Stimulated activated naive B cell treated with anti-CD40 and anti-IgM and Interleukin-4, amounts not matched to agents 10 μg/mL and 1 μg/mL and 100 μg/mL, for 72 hours (primary cell): Measurements from ENCODE around the gene TBX4.

Source experiments
- ATAC-seq, 2 donors: fragments of 150-1000 bp; cut with Tn5 transposase; replicated peaks; 2 replicates each; pipeline ENCODE4 v1.10.0; 2021; ENCODE audit warnings: moderate library complexity in 1 of 2
- DNase-seq: peaks from one replicate; pipeline ENCODE4 v3.0.0; 2021
- H3K27ac Mint-ChIP-seq: one replicate; pipeline ENCODE4 v1.8.0; 2022; ENCODE audit warnings: mild to moderate bottlenecking, mixed read lengths
- H3K27me3 Mint-ChIP-seq, 2 donors: one replicate each; pipeline ENCODE4 v1.8.0; 2022; ENCODE audit warnings: mixed read lengths in 2 of 2
- H3K36me3 Mint-ChIP-seq, 2 donors: one replicate each; pipeline ENCODE4 v1.8.0; 2022; ENCODE audit warnings: mixed read lengths in 2 of 2, mild to moderate bottlenecking in 1 of 2
- H3K4me1 Mint-ChIP-seq, 2 donors: one replicate each; pipeline ENCODE4 v1.8.0; 2022; ENCODE audit warnings: mixed read lengths in 2 of 2, mild to moderate bottlenecking in 1 of 2
- H3K4me3 Mint-ChIP-seq, 2 donors: one replicate each; pipeline ENCODE4 v1.8.0; 2022; ENCODE audit warnings: mild to moderate bottlenecking in 2 of 2, mixed read lengths in 2 of 2, moderate library complexity in 1 of 2
- H3K9me3 Mint-ChIP-seq, 2 donors: one replicate each; pipeline ENCODE4 v1.8.0; 2022; ENCODE audit warnings: mixed read lengths in 2 of 2, mild to moderate bottlenecking in 1 of 2

The TBX4 gene

DNA sequence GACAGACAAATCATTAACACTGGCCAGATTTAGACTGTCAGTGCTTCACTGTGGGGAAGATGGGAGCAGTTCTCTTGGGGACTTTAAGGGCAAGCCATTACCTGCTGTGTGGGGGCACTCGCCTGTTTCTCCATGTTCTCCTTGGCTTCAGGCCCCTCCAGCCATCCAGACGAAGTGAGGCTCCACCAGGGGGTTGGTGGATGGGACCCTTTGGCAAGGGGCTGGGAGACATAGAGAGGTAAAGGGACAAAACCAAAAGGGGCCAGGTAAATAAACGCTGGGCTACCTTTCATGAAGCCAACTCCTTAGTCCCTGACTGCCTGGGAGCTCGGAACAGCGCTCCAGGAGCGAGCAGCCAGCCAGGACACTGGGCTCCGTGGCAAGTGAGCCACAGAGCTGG is 14.0 kb downstream of the TBX4 start:
- no peak overlapping the region for H3K4me3 Mint-ChIP-seq
- H3K9me3 Mint-ChIP-seq: no peaks in the 10 kb centered on the region
- H3K27ac Mint-ChIP-seq: no peak overlapping the region
- H3K27me3 Mint-ChIP-seq: peaks cover 51 to 53% of the 10 kb centered on the region in 2 donors
- no peak for DNase-seq
- ATAC-seq: no peak
- no peaks in the 10 kb centered on the region for H3K36me3 Mint-ChIP-seq
- H3K4me1 Mint-ChIP-seq: peaks cover 12 to 37% of the 10 kb centered on the region in 2 donors

DNA sequence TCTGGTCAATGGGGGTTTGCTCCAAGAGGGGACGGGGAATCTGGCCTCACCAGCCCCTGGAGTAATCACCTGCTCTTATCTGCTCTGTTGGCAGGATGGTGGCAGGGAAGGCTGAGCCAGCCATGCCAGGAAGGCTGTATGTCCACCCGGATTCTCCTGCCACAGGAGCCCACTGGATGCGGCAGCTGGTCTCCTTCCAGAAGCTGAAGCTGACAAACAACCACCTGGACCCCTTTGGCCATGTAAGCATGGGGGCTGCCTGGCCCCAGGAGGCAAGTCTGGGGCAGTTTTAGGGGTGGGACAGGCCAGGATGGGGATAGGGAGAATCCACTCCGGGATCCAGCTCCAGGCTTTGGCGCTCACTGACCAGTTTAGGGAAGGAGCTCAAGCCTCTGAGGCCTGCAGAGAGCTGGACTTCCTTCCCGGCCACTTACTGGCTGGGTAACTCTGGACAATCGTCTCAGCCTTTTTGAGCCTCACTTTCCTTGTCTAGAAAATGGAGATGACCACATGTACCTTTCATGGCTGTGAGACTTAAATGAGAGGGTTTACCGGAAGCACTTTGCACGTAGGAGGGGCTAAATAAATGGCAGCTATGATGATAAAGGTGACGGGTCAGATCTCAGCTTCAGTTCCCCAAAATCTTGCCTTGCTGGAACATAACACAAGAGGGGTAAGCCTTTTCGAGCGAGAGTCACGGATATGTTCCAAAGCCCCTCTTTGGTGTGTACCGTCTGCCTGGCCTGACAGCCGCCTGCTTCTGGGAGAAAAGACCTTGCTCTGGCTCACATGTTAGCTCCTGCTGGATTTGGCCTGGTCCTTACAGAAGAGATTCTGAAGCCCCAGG is 15.4 kb downstream of the TBX4 start:
- H3K27ac Mint-ChIP-seq: no peak overlapping the region
- DNase-seq (no peak), ATAC-seq (peak; percentile 81)
- H3K27me3 Mint-ChIP-seq: peaks cover 37 to 39% of the 10 kb centered on the region in 2 donors
- no peaks in the 10 kb centered on the region for H3K9me3 Mint-ChIP-seq
- no peaks in the 10 kb centered on the region for H3K36me3 Mint-ChIP-seq
- peak overlapping the region in 1 of 2 donors; percentile 16 for H3K4me3 Mint-ChIP-seq
- H3K4me1 Mint-ChIP-seq: peaks cover 6 to 23% of the 10 kb centered on the region in 2 donors

DNA sequence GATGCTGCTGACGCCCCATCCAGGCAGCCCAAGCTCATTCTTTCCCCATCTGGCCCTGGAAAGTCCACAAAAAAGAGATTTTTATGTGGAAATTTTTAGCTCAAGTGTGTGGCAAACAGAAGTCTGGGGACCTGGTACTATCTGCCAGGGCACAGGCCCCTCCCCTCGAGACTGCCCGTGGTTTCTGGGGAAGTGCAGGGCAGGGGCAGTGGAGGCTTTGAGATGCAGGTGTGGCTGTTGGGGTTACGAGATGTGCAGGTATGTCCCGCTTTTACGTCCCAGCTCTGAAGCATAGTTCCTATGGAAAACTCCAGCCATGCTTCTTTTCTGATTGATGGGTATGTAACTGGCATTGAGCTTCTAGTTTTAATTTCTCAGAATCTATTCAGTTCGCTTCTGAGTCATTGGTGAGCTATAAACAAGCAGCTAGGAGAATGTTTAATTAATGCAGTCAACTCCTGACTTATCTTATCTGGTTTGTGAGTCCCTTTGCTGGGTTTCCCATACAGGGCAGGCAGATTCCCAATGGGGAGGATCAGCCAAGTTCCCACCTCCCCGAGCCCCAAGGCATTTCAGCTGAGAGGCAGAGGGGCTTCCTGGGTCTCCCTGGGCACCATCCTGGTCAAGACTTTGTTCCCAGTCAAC is 16.2 kb downstream of the TBX4 start:
- ATAC-seq: peak; percentile 56 to 68

DNA sequence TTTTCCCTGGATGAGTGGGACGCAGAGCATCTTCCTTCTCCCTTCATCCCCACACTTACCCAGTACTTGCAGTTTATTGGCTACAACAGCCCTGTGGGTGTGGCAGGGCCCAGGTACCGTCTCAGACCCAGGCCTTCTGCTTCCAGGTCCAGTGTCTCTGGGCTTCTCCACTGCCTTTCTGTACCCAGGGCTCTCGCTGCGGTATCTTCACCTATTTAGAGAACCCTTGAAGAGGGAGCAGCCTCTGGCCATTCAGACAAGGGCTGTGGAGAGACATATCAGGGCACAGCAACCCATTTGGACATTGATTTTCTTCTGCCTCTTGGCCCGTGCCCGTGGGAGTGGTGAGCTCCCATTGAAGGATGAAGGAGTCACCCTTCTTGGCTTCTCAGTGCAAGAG is 17.3 kb downstream of the TBX4 start:
- DNase-seq (no peak), ATAC-seq (no peak)
- Mint-ChIP-seq H3K4me1 (peaks cover 5 to 18% of the 10 kb centered on the region in 2 donors), H3K27ac (no peak overlapping the region), H3K36me3 (no peaks in the 10 kb centered on the region), H3K4me3 (no peak overlapping the region), H3K9me3 (no peaks in the 10 kb centered on the region), H3K27me3 (peaks cover 23 to 29% of the 10 kb centered on the region in 2 donors)

More for the DNA sequence above, 16.2 kb downstream of the TBX4 start:
- no peaks in the 10 kb centered on the region for H3K9me3 Mint-ChIP-seq
- H3K27ac Mint-ChIP-seq: no peak overlapping the region
- DNase-seq: no peak
- peaks cover 5 to 18% of the 10 kb centered on the region in 2 donors for H3K4me1 Mint-ChIP-seq
- H3K36me3 Mint-ChIP-seq: no peaks in the 10 kb centered on the region
- peak overlapping the region in 1 of 2 donors; percentile 16 for H3K4me3 Mint-ChIP-seq
- peaks cover 30 to 31% of the 10 kb centered on the region in 2 donors for H3K27me3 Mint-ChIP-seq

DNA sequence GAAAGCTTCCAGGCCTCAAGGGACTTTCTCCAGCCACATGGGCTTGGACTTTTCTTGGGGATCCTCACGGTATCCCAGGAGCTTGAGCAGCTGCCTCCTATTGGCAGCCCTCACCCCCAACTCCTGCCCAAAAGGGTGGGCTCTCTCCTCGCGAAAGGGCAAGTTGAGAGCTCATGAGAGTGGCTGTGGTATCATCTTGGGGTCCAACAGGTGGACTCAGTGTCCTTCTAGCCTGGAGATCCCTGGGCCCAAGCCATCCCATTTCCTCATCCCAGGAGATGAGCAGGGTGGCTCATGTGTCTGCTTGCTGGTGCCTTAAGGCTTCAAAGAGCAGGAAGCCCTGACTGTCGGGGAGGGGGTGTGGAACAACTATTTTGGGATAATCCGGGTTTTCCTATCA is 17.7 kb downstream of the TBX4 start:
- peaks cover 5 to 18% of the 10 kb centered on the region in 2 donors for H3K4me1 Mint-ChIP-seq
- H3K36me3 Mint-ChIP-seq: no peaks in the 10 kb centered on the region
- H3K4me3 Mint-ChIP-seq: no peak overlapping the region

DNA sequence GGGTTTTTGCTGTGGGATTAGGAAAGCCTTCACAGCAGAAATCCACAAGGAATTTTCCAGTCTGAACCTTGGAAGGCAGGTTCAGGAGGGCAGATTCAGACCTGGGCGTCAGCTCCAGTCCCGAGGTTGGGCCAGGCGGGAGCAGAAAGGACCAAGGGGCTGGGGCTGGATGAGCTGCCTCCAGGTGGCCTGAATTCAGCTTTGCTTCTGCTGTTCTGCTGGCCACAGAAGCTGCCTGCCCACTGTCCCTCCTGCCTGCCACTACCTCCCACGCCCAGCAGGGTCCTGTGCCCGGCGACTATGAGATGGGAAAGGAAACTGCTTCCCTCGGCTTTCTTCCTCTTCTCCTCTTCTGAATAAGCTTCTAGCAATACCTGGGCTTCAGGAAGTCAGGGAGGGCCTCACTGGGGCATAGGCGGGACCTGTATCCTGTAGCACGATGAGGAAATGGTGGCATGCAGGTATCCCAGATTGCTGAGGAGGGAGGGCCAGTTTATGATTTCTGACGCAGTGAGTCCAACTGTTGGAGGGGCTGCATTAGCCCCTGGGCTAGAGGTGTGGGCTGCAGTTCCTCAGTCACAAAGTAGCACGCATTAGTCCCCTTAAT is 18.4 kb downstream of the TBX4 start:
- Mint-ChIP-seq H3K27ac (no peak overlapping the region), H3K4me3 (no peak overlapping the region), H3K27me3 (peaks cover 20 to 26% of the 10 kb centered on the region in 2 donors), H3K9me3 (no peaks in the 10 kb centered on the region), H3K36me3 (no peaks in the 10 kb centered on the region), H3K4me1 (peaks cover 5 to 18% of the 10 kb centered on the region in 2 donors)
- DNase-seq (no peak), ATAC-seq (no peak)

More for the DNA sequence above, 17.7 kb downstream of the TBX4 start:
- Mint-ChIP-seq H3K27ac (no peak overlapping the region), H3K9me3 (no peaks in the 10 kb centered on the region), H3K27me3 (peaks cover 19 to 28% of the 10 kb centered on the region in 2 donors)
- no peak for ATAC-seq
- no peak for DNase-seq

DNA sequence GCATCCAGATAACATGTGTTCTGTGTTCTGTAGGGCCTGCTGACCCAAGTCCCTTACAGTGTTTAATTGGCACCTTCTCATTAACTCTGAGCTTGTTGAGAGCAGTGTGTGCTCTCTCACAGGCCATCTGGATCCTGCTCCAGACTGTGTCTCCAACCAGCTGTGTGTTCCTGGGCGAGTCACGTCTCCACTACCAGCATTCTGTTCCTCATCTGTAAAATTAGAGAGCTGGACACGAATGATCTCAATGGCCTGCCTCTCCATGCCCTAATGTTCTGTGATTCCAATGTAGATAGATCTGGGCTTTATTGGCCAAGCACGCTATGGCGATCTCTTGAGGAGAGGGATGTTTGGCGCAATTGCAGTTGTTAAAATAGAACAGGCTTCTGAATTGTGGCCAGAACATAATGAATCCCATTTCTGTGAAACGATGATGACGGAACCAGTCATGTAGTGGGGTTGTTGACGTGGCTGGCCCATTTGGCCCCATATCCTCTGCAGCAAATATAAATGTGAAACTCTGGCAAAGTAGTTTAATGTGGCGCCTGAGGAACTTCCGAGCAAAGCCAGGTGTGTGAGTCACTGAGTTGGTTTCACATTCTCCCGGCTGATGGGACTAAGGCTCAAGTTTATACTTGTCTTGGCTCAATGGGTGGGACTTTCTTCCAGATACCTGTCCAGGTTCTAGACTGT is 22.2 kb downstream of the TBX4 start:
- H3K27ac Mint-ChIP-seq: no peak overlapping the region
- DNase-seq (no peak), ATAC-seq (no peak)
- peaks cover 16 to 30% of the 10 kb centered on the region in 2 donors for H3K27me3 Mint-ChIP-seq
- no peaks in the 10 kb centered on the region for H3K9me3 Mint-ChIP-seq
- no peaks in the 10 kb centered on the region for H3K4me1 Mint-ChIP-seq
- no peak overlapping the region for H3K4me3 Mint-ChIP-seq
- H3K36me3 Mint-ChIP-seq: no peaks in the 10 kb centered on the region

DNA sequence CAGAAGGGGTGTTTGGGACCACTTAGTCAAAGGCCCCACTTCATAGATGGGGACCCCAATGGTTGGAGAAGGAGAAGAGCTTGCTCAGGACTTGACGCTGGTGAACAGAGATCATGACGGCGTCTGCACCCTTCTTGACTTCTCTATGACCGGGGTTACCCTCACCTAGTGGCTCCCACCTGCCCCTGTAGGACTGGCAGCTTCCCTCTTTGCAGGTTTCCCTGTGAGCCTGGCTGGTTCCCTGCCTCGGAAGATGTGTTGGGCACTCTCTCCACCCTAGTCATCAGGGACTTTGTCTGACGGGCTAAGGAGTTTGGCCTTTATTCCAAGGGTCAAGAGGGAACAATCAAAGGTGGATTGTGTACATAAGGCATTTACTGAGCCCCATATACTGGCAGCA is 22.7 kb downstream of the TBX4 start:
- Mint-ChIP-seq H3K4me3 (no peak overlapping the region), H3K36me3 (no peaks in the 10 kb centered on the region), H3K27me3 (peaks cover 19 to 35% of the 10 kb centered on the region in 2 donors), H3K9me3 (no peaks in the 10 kb centered on the region), H3K27ac (no peak overlapping the region), H3K4me1 (no peaks in the 10 kb centered on the region)
- DNase-seq (no peak), ATAC-seq (no peak)

DNA sequence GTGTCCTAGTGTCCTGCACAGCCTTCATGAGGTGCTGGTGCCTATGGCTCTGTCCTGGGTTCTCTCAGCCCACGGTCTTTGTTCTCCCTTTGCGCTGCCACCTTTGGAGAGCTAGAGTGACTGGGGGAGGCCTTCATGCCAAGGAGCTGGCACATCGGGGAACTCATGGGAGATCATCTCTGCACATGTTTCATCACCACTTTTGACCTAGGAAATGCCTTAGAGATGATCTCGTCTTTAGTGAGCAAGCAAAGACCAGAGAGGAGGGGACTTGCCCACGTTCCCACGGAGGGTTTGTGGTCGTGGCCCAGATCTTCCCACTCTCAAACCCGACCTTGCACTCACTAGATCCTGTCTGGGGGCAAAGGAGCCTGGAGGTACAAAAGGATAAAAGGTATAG is 23.5 kb downstream of the TBX4 start:
- no peak for DNase-seq
- Mint-ChIP-seq H3K4me3 (no peak overlapping the region), H3K4me1 (no peaks in the 10 kb centered on the region), H3K36me3 (no peaks in the 10 kb centered on the region), H3K27me3 (peaks cover 19 to 38% of the 10 kb centered on the region in 2 donors), H3K27ac (no peak overlapping the region), H3K9me3 (no peaks in the 10 kb centered on the region)
- ATAC-seq: no peak

DNA sequence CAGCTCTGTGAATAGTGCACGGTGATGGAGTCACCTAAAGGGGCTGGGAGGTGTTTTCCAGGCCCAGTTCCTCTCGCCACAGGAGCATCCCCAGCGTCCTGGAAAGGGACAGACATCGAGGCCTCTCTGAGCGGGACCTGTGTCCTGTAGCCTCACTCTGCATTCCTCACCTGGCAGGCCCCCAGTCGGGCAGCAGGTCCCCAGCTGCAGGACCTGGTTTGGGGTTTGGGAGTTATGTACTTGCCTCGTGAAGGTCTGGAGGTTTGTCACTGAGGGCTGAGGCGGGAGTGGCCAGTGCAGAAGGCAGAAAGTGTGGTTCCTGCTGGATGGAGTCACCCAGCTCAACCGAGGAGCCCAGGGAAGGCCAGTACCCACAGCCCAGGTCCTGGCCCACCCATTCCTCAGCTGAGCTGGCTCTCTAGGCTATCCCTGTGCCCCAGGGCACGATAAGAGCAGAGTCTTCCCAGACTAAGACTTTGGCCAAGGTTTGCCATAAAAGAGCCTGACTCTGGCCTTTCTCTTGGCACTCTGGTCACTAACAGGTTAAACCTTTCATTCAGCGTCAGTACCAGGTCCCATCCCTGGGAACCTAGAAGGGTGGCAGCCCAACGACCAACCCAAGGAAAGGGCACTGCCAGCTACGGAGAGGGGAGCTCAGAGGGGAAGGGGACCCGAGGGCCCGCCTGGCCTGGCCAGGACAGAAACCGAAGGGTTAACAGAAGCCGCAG is 24.4 kb downstream of the TBX4 start:
- DNase-seq: no peak
- H3K36me3 Mint-ChIP-seq: no peaks in the 10 kb centered on the region
- no peak for ATAC-seq
- H3K9me3 Mint-ChIP-seq: no peaks in the 10 kb centered on the region
- H3K27ac Mint-ChIP-seq: no peak overlapping the region
- H3K27me3 Mint-ChIP-seq: peaks cover 19 to 43% of the 10 kb centered on the region in 2 donors
- H3K4me3 Mint-ChIP-seq: no peak overlapping the region
- no peaks in the 10 kb centered on the region for H3K4me1 Mint-ChIP-seq

DNA sequence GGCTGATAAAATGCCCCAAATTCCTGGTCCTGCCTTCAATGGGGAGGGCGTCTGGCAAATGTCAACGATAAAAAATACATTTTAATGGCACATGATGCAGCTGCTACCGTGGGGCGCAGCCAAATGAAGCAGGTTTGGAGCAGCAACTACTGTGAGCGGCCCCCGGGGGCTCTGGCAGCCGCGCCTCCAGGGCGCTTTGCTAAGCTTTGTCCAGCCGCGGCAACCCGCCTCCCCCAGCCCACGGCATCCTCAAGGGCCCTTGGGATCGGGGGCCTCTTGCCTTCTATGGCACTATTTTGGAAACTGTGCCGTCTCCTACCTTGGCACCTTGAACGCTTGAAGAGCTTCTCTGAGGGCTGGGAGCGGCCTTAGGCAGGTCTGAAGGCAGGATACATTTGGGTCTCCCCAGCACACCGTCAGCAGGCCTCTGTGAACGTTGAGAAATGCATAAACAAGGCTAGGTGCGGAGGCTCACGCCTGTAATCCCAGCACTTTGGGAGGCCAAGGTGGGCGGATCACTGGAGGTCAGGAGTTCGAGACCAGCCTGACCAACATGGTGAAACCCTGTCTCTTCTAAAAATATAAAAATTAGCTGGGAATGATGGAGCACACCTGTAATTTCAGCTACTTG is 25.1 kb downstream of the TBX4 start:
- H3K4me3 Mint-ChIP-seq: no peak overlapping the region
- DNase-seq (no peak), ATAC-seq (no peak)
- H3K4me1 Mint-ChIP-seq: no peaks in the 10 kb centered on the region
- H3K9me3 Mint-ChIP-seq: no peaks in the 10 kb centered on the region
- no peaks in the 10 kb centered on the region for H3K36me3 Mint-ChIP-seq
- H3K27me3 Mint-ChIP-seq: peaks cover 19 to 43% of the 10 kb centered on the region in 2 donors
- no peak overlapping the region for H3K27ac Mint-ChIP-seq

DNA sequence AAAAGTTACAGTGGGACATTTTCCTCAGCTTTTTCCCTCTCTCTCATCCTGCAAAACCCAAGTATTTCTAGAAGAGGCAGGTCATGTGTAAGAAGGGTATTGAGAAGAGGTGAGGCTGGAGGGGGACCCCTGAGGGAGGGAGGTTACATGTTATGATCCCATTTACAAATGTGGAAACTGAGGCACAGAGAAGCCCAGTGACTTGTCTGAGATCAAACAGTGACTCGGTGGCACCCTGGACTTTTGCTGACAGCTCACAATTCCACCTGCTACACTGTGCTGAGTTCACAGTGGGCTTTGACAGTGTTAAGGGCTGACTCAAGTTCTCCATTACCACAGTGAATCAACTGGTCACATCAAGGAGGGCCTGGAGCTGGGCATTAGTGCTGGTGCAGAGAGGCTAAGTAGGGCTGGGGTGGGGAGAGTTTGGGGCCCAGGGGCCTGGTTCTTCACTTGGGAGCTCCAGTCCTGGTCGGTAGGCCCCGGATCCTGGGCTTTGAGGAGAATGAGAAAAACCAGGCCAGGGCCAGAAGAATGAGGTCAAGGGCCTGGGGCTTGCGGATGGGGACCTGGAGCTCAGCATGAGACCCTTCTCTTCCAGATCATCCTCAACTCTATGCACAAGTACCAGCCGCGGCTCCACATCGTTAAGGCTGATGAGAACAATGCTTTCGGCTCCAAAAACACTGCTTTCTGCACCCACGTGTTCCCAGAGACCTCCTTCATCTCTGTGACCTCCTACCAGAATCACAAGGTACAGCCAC is 26.0 kb downstream of the TBX4 start:
- DNase-seq (no peak), ATAC-seq (no peak)
- H3K4me3 Mint-ChIP-seq: no peak overlapping the region
- H3K4me1 Mint-ChIP-seq: no peaks in the 10 kb centered on the region
- no peaks in the 10 kb centered on the region for H3K9me3 Mint-ChIP-seq
- H3K27me3 Mint-ChIP-seq: peaks cover 19 to 43% of the 10 kb centered on the region in 2 donors
- H3K27ac Mint-ChIP-seq: no peak overlapping the region
- no peaks in the 10 kb centered on the region for H3K36me3 Mint-ChIP-seq
